Lung microvascular endothelial cell (primary cell): ENCODE data around the gene MATN3. TPM values are rescaled to one million over a fixed set of nuclear protein-coding genes. Genes with fewer than 3 reads are reported as not detected.

Experiments
- DNase-seq, 2 donors: peaks; one replicate each; pipeline versions ENCODE4 v3.0.0 to v3.0.0-alpha.2; 2010; ENCODE audit warnings: low read depth in 2 of 2
- total RNA-seq: library from RNA; depleted of rRNA; stranded (reverse); fragments of >200 nt; gene quantifications from 2 replicates; pipeline ENCODE4 v1.2.1, GENCODE V29; 2014

MATN3 gene
- total RNA-seq, 1 donor from 2014 or later: 0.20 TPM

- no peak for DNase-seq
Measured at GRCh38 chr2:20005067-20005627, 7.3 kb downstream of the MATN3 start.

DNA sequence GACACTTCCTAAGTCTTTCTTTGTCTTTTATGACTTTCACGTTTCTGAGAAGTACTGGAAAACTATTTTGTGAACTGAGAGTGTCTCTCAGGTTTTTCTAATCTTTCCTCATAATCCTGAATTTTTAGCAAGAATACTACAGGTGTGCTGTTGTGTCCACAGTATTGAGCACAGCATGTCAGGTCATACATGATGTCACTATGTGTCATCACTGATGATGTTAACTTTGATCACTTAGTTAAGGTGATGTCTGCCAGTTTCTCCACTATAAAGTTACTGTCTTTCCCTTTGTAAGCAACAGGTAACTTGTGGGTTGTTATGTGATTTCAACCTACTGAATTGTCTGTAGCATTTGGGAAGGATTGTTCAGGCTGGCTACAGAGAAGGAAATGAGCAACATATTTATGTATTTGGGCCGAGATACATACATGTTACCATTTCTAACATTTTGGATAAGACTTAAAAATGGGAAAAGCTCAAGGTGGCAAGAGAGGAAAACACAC lies 11.1 kb downstream of the MATN3 start:
- no peak for DNase-seq

- no peak for DNase-seq
Measured at GRCh38 chr2:19993731-19994130, 18.7 kb downstream of the MATN3 start.

DNA sequence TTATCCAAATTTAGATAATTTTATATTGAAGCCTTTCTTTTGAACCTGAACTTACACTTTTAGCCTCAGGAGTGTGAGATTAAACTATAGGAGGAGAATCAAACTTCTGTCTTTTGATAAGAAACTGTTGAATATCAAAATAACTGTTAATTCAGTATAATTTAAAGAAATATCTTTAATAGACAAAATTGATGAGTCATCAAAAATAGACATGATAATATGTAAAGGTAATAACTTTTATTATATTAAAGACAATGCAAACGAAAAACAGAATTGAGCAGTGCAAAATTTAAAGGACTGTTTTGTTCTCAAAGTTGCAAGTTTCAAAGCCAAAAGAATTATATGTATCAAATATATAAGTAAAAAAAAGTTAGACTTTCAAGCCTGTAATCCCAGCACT lies 20.6 kb downstream of the MATN3 start:
- DNase-seq: no peak

GRCh38 chr2:19990416-19990728 lies 22.1 kb downstream of the MATN3 start:
- no peak for DNase-seq

DNA sequence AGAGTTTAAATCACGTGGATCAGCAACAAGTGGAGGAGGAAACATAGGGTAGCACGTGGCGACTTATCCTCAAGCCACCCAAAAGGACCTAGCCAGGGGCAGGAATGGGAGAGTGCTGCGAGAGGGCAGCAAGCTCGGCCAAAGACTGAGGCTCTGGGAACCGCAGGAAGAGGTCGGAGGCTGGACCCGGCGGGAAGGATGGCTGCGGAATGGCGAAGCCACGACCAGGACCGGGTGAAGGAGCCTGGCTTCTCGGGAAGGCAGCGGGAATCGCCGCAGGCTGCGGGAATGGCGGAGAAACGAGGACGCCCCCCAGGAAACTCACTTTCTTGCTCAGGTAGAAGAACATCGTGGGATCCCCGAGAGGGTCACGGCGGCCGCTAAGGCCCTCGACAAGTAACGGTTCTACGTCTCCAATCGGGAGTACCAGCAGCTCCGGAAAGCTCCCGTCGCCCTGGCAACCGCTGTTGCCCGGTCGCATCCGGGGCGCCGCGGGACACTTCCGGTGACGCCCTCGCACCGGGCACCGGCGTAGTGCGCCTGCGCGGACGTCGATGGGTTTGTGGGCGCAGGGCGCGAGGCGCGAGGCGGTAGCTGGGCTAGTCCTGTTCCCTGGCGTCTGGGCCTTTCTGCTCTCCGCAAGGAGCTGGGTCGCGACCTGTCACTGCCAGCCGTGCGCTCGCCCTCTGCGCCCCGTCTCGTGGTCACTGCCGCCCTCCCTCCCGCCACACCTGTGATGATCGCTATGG lies 22.6 kb downstream of the MATN3 start, which contains the start of gene WDR35:
TSS of gene WDR35 (minus strand) at position 439 of the 749 bp plus-strand sequence. CDS start at position 349, 90 bp downstream.
- peak; percentile 46 to 67 for DNase-seq

DNA sequence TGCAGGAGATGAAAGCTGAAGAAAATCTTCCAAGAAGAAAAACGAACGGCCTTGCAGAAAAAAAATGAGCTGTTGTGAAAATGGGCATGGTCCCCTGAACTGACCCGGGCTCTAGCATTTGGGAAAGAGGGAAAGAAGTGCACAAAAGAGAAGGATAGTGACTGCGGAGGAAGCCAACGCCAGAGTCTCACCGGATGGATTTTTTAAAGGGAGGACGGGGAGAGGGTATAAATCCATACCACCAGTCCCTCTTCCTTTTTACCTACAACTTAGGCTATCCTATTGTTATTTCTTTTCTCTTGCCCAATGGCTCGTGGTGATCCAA lies 23.2 kb downstream of the MATN3 start:
- no peak for DNase-seq

DNA sequence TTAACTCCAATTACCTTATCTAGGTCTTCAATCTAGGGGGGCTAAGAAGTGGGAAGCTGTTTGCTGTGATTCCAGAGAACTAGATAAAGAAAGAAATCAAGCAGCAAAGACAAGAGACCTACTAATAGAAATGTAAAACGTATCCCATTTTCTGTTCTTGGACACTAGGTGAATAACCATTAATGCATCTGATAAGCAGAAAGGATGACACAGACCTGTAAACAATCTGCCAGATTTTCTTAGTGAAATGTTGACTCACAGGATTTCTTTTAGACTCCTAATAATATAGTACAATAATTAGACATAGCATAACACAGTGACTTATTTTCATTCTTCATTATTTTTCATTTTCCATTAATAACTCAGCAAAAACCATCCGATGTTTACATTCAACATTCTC lies 23.9 kb downstream of the MATN3 start:
- DNase-seq: peak in 1 of 2 donors; percentile 4

- DNase-seq: no peak
Measured at GRCh38 chr2:19987936-19988335, 24.5 kb downstream of the MATN3 start.

DNA sequence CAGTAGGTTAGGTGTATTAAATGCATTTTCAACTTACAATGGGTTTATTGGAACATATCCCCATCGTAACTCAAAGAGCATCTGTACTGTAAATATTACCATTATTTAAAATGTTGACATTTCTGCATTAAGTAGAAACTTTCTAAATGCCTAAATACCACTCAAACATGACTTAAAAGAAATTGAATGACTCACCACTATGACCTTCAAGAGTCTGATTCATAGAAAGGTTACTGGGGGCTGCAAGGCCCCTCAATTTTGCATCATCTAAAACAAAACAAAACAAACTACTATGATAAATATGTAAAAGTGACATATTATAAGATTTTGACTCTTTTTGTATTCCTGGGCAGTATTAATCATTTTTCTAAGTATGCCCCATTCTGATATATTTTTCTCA lies 30.2 kb downstream of the MATN3 start:
- peak in 1 of 2 donors; percentile 15 for DNase-seq

DNA sequence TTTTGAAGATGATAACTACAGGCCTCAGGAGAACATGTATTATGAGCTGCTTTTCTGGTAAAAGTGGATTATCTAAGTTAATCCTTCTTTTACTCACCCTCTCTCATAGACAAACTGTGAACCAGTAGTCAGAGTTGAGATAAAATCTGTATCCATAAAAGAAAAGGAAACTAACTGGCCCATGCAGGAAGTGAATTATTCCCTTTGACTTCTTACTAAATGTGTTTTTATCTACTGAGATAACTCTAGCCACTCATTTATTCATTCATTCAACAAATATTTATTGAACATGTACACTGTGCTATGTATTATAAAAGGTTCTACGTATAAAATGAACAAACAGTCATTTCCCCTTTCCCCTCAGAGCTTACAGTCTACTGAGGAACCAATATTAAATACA lies 32.5 kb downstream of the MATN3 start:
- peak; percentile 31 to 59 for DNase-seq

- DNase-seq: no peak
Measured at GRCh38 chr2:19973466-19973865, 39.0 kb downstream of the MATN3 start.

- DNase-seq: peak; percentile 17 to 74
Measured at GRCh38 chr2:19971691-19972090, 40.8 kb downstream of the MATN3 start.

- DNase-seq: no peak
Measured at GRCh38 chr2:19963386-19963785, 49.1 kb downstream of the MATN3 start.

- peak; percentile 85 to 89 for DNase-seq
Measured at GRCh38 chr2:19955544-19956422, 56.7 kb downstream of the MATN3 start.

GRCh38 chr2:19949071-19949470 lies 63.4 kb downstream of the MATN3 start:
- peak in 1 of 2 donors; percentile 59 for DNase-seq

GRCh38 chr2:19947184-19947940 lies 65.1 kb downstream of the MATN3 start:
- DNase-seq: no peak

DNA sequence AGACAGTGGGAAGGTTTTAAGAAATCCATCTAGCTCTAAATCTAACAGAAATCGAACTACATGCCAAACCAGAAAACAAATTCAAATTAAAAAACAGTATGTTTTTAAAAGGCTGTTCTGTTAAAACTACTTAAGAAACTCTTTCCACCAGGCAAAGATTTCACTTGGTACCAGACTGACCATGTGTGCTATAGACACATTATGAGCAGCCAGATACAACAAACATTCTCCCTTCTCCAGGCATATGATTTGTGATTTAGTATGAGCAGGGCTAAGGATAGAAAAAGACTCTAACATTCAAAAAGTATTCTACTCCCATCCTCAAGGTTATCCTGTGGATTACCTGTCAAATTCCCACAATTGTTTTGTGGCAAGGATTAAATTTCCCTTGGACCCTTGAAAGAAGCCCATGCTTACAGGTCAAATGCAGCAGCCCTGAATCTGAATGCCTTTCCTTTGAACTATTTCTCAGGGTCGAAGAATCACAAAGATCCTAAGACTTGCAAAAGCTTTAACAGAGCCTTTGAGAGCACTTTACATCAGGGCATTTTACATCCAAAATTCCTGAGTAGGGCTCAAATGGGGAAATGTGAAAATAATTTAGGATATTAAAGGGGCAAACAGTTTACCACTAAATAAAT lies 68.1 kb downstream of the MATN3 start:
- DNase-seq: no peak

DNA sequence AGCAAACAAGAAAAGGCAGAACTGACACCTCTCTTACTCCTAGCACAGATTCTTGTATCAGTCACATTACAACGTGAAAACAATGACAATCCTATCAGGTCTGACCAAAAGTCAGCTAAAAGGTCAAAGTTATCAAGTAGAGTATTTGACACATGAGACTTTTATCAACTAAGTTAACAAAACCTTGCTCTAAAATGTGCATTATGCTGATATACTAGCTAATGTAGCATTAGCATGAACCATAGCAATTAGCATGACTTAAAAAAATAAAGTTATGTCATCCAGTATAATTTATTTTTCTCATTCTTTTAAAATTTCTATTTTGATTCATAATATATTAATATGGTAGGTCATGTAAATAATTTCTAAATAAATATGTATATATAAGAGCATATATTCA lies 69.3 kb downstream of the MATN3 start:
- DNase-seq: no peak

DNA sequence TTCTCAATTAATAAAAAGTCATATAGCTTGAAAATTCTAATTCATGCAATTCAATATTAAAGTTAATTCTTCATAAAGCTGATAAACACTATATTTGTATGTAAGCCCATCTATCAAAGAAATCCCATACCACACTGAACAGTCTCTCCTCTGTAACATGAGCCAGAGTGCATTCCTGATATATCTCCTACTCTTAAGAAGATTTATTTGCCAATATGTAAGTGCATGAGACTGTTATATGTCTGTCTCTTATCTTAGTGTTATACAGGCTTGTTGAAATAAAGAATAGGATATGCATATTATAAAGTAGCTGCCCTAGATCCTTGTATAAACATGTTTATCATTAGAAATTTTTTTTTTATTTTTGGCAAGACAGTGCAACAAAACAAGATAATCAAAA lies 70.3 kb downstream of the MATN3 start:
- DNase-seq: no peak
